GM23338 (cell line): ENCODE measurements around the gene LTA4H. TPM values are rescaled to one million over a fixed set of nuclear protein-coding genes. Genes with fewer than 3 reads are reported as not detected.
"Not testable (repeated sequence)": the region's sequence is repeated elsewhere in the genome, so short reads cannot be mapped to it uniquely, and the experiment has no call there.

Source experiments
- ATAC-seq: fragments of 200-7000 bp; cut with Tn5 transposase; 3 replicates; pipeline ENCODE4 v1.9.1; 2020
- DNase-seq: peaks from one replicate; pipeline ENCODE4 v3.0.0-alpha.2; 2015; ENCODE audit warnings: low spot score
- H2AFZ ChIP-seq: fragments of 200-600 bp; sonication (generic); 2 replicates; pipeline ENCODE4 v1.8.0; 2016; ENCODE audit warnings: antibody characterized with exemption, mild to moderate bottlenecking, moderate library complexity
- H3F3A ChIP-seq: fragments of 200-600 bp; sonication (generic); replicated peaks from 2 replicates; pipeline ENCODE4 v1.8.0; 2017; ENCODE audit warnings: antibody characterized with exemption, mixed run types, low read depth
- H3K27ac ChIP-seq: fragments of 200-600 bp; sonication (generic); 2 replicates; pipeline ENCODE4 v1.6.1; 2016; ENCODE audit warnings: low read depth
- H3K27me3 ChIP-seq: fragments of 200-600 bp; sonication (generic); 2 replicates; pipeline ENCODE4 v1.8.0; 2016; ENCODE audit warnings: mild to moderate bottlenecking, mixed run types, moderate library complexity; ENCODE audit not compliant: insufficient read depth
- H3K36me3 ChIP-seq: fragments of 200-600 bp; sonication (generic); 2 replicates; pipeline ENCODE4 v1.8.0; 2016; ENCODE audit warnings: mild to moderate bottlenecking; ENCODE audit not compliant: insufficient read depth
- H3K4me1 ChIP-seq: fragments of 200-600 bp; sonication (generic); 2 replicates; pipeline ENCODE4 v1.8.0; 2016; ENCODE audit warnings: mild to moderate bottlenecking, moderate library complexity; ENCODE audit not compliant: insufficient read depth
- H3K4me2 ChIP-seq: fragments of 200-600 bp; sonication (generic); 2 replicates; pipeline ENCODE4 v1.7.1; 2017; ENCODE audit warnings: mixed run types
- H3K4me3 ChIP-seq: fragments of 200-600 bp; sonication (generic); 2 replicates; pipeline ENCODE4 v1.6.1; 2016; ENCODE audit warnings: mixed run types
- H3K79me2 ChIP-seq: fragments of 200-600 bp; sonication (generic); replicated peaks from 2 replicates; pipeline ENCODE4 v1.8.0; 2017; ENCODE audit warnings: mild to moderate bottlenecking; ENCODE audit not compliant: insufficient read depth
- H3K9me2 ChIP-seq: fragments of 200-600 bp; sonication (generic); 2 replicates; pipeline ENCODE4 v1.8.0; 2017; ENCODE audit not compliant: insufficient read depth
- H4K20me1 ChIP-seq: fragments of 200-600 bp; sonication (generic); replicated peaks from 2 replicates; pipeline ENCODE4 v1.8.0; 2017; ENCODE audit warnings: mild to moderate bottlenecking; ENCODE audit not compliant: insufficient read depth
- H3K27ac Mint-ChIP-seq: 2 replicates; pipeline ENCODE4 v1.8.0; 2020; ENCODE audit warnings: inconsistent platforms, mild to moderate bottlenecking, moderate library complexity, mixed read lengths
- H3K27me3 Mint-ChIP-seq: 3 replicates; pipeline ENCODE4 v1.8.0; 2022; ENCODE audit warnings: low read depth, mild to moderate bottlenecking, moderate library complexity, mixed read lengths, inconsistent platforms; ENCODE audit not compliant: insufficient read depth, poor library complexity
- H3K36me3 Mint-ChIP-seq: 3 replicates; pipeline ENCODE4 v1.8.0; 2021; ENCODE audit warnings: low read depth, mild to moderate bottlenecking, inconsistent platforms, moderate library complexity, mixed read lengths
- H3K4me1 Mint-ChIP-seq: 3 replicates; pipeline ENCODE4 v1.8.0; 2020; ENCODE audit warnings: mild to moderate bottlenecking, inconsistent platforms, mixed read lengths
- H3K4me3 Mint-ChIP-seq: 3 replicates; pipeline ENCODE4 v1.8.0; 2021; ENCODE audit warnings: moderate library complexity, mild to moderate bottlenecking, inconsistent platforms, mixed read lengths
- H3K9me3 Mint-ChIP-seq: 3 replicates; pipeline ENCODE4 v1.8.0; 2020; ENCODE audit warnings: moderate library complexity, mild to moderate bottlenecking, inconsistent platforms, mixed read lengths
- CREB1 ChIP-seq: fragments of 250-450 bp; sonication (Bioruptor Pico); IDR thresholded peaks from 2 replicates; pipeline ENCODE4 v1.5.0; 2020; ENCODE audit warnings: low read depth, mild to moderate bottlenecking, moderate library complexity
- EZH2 ChIP-seq: fragments of 200-600 bp; sonication (generic); IDR thresholded peaks from one replicate; pipeline ENCODE4 v1.8.0; 2017; ENCODE audit warnings: antibody characterized with exemption, mild to moderate bottlenecking, low read depth; ENCODE audit not compliant: unreplicated experiment
- EZH2phosphoT487 ChIP-seq: fragments of 200-600 bp; sonication (generic); IDR thresholded peaks from one replicate; pipeline ENCODE4 v1.8.1; 2018; ENCODE audit warnings: antibody characterized with exemption; ENCODE audit not compliant: unreplicated experiment
- NANOG ChIP-seq: IDR thresholded peaks from 2 replicates; pipeline ENCODE4 v1.6.1; 2016; ENCODE audit warnings: antibody characterized with exemption, borderline replicate concordance
- polyA plus RNA-seq: library from polyadenylated mRNA; unstranded; fragments of >200 nt; fragmentation: Nextera tagmentation; extraction: Ambion mirVana; gene quantifications from 2 replicates; pipeline ENCODE4 v1.2.1, GENCODE V29; 2016
- total RNA-seq: library from RNA; depleted of rRNA; stranded (reverse); fragments of >200 nt; shearing (Covaris generic); gene quantifications from 2 replicates; pipeline ENCODE4 v1.2.3, GENCODE V29; 2014
- TF ChIP-seq, protein P1 (sequence below): fragments of 250-450 bp; sonication (Bioruptor Pico); IDR thresholded peaks from 2 replicates; pipeline ENCODE4 v1.5.0; 2020; ENCODE audit warnings: mild to moderate bottlenecking, moderate library complexity
- TF ChIP-seq, protein P2 (sequence below): IDR thresholded peaks from one replicate; pipeline ENCODE4 v1.6.1; 2018; ENCODE audit warnings: antibody characterized with exemption; ENCODE audit not compliant: unreplicated experiment

LTA4H gene
- total and polyA plus RNA-seq, 2 experiments from 2014 or later, result 84.4 to 189 TPM

DNA sequence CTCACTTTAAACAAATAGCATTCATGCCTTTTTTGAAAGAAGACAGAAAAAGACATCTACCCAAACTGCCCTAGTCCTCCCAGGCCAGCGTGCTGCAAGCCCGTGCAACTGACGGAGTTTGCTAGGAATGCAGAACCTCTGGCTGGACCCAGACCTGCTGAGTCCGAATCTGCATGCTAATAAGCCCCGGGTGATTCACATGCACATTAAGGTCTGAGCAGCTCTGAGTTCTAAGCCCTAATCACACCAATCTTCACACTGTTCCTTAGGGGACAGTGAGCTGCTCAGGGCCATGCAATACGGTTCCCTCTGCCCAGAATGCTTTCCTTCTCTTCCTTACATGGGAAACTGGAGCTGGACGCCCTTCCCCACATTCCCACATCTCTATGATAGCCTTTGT lies 64.5 kb downstream of the LTA4H start (continued):
- TF ChIP-seq, protein P1, sequence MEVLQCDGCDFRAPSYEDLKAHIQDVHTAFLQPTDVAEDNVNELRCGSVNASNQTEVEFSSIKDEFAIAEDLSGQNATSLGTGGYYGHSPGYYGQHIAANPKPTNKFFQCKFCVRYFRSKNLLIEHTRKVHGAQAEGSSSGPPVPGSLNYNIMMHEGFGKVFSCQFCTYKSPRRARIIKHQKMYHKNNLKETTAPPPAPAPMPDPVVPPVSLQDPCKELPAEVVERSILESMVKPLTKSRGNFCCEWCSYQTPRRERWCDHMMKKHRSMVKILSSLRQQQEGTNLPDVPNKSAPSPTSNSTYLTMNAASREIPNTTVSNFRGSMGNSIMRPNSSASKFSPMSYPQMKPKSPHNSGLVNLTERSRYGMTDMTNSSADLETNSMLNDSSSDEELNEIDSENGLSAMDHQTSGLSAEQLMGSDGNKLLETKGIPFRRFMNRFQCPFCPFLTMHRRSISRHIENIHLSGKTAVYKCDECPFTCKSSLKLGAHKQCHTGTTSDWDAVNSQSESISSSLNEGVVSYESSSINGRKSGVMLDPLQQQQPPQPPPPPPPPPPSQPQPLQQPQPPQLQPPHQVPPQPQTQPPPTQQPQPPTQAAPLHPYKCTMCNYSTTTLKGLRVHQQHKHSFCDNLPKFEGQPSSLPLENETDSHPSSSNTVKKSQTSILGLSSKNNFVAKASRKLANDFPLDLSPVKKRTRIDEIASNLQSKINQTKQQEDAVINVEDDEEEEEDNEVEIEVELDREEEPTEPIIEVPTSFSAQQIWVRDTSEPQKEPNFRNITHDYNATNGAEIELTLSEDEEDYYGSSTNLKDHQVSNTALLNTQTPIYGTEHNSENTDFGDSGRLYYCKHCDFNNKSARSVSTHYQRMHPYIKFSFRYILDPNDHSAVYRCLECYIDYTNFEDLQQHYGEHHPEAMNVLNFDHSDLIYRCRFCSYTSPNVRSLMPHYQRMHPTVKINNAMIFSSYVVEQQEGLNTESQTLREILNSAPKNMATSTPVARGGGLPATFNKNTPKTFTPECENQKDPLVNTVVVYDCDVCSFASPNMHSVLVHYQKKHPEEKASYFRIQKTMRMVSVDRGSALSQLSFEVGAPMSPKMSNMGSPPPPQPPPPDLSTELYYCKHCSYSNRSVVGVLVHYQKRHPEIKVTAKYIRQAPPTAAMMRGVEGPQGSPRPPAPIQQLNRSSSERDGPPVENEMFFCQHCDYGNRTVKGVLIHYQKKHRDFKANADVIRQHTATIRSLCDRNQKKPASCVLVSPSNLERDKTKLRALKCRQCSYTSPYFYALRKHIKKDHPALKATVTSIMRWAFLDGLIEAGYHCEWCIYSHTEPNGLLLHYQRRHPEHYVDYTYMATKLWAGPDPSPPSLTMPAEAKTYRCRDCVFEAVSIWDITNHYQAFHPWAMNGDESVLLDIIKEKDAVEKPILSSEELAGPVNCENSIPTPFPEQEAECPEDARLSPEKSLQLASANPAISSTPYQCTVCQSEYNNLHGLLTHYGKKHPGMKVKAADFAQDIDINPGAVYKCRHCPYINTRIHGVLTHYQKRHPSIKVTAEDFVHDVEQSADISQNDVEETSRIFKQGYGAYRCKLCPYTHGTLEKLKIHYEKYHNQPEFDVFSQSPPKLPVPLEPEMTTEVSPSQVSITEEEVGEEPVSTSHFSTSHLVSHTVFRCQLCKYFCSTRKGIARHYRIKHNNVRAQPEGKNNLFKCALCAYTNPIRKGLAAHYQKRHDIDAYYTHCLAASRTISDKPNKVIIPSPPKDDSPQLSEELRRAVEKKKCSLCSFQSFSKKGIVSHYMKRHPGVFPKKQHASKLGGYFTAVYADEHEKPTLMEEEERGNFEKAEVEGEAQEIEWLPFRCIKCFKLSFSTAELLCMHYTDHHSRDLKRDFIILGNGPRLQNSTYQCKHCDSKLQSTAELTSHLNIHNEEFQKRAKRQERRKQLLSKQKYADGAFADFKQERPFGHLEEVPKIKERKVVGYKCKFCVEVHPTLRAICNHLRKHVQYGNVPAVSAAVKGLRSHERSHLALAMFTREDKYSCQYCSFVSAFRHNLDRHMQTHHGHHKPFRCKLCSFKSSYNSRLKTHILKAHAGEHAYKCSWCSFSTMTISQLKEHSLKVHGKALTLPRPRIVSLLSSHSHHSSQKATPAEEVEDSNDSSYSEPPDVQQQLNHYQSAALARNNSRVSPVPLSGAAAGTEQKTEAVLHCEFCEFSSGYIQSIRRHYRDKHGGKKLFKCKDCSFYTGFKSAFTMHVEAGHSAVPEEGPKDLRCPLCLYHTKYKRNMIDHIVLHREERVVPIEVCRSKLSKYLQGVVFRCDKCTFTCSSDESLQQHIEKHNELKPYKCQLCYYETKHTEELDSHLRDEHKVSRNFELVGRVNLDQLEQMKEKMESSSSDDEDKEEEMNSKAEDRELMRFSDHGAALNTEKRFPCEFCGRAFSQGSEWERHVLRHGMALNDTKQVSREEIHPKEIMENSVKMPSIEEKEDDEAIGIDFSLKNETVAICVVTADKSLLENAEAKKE, result peak; percentile 92
- TF ChIP-seq EZH2phosphoT487, result no peak
- peak; percentile 38; the same call in 1 of the 2 replicates for TF ChIP-seq CREB1 (CRISPR knock-in tag)

DNA sequence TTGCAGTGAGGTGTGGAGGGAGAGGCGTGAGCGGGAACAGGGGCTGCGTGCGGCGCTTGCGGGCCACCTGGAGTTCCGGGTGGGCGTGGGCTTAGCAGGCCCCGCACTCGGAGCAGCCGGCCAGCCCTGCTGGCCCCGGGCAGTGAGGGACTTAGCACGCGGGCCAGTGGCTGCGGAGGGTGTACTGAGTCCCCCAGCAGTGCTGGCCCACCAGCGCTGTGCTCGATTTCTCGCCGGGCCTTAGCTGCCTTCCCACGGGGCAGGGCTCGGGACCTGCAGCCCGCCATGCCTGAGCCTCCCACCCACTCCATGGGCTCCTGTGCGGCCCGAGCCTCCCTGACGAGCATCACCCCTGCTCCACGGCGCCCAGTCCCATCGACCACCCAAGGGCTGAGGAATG lies 66.3 kb downstream of the LTA4H start:
- H3K36me3 ChIP-seq, H3K27ac ChIP-seq, H4K20me1 ChIP-seq, ATAC-seq, H3K27ac Mint-ChIP-seq, H3K4me3 ChIP-seq, H2AFZ ChIP-seq, DNase-seq, H3K27me3 ChIP-seq, H3K4me1 ChIP-seq, H3K4me2 ChIP-seq, H3K9me2 ChIP-seq, H3K27me3 Mint-ChIP-seq, H3F3A ChIP-seq, H3K79me2 ChIP-seq, H3K4me3 Mint-ChIP-seq: not testable (repeated sequence)
- Mint-ChIP-seq H3K4me1 (peaks cover 15% of the 10 kb centered on the region), H3K9me3 (peaks cover 11% of the 10 kb centered on the region), H3K36me3 (peaks cover 11% of the 10 kb centered on the region)

DNA sequence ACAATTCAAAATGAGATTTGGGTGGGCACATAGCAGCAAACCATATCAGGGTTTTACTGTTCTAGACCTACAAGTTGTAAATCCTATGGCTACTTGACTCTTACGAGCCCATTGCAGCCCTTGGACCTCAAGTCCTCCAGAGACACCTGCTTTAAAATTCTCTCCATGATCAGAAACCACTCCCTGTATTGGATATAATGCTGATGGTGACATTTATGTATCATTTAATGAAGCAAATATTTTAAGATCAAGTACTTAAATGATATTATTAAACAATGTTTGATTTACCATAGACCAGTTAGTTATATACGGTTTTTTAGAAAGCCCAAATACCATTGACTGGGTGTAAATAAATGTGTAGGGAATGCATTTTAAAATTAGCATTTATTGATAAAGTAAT lies 68.1 kb downstream of the LTA4H start:
- Mint-ChIP-seq H3K4me1 (peaks cover 14% of the 10 kb centered on the region), H3K36me3 (peaks cover 11% of the 10 kb centered on the region), H3K4me3 (no peak overlapping the region), H3K27ac (no peak overlapping the region), H3K9me3 (peaks cover 11% of the 10 kb centered on the region), H3K27me3 (peaks cover 4% of the 10 kb centered on the region)
- ATAC-seq (no peak), DNase-seq (no peak)
- H2AFZ ChIP-seq, result no peak overlapping the region
- no peaks in the 10 kb centered on the region for H4K20me1 ChIP-seq
- no peaks in the 10 kb centered on the region for H3K9me2 ChIP-seq
- 0 out of 2 replicates have a peak, but pooled peaks cover 3% of the 10 kb centered on the region for H3K4me1 ChIP-seq
- no peak overlapping the region for H3K4me3 ChIP-seq
- H3K4me2 ChIP-seq, result no peak overlapping the region
- no peaks in the 10 kb centered on the region for H3K27me3 ChIP-seq
- no peaks in the 10 kb centered on the region for H3F3A ChIP-seq
- no peak overlapping the region for H3K27ac ChIP-seq
- H3K36me3 ChIP-seq, result no peaks in the 10 kb centered on the region
- H3K79me2 ChIP-seq, result no peaks in the 10 kb centered on the region
- no peak for TF ChIP-seq EZH2
- TF ChIP-seq EZH2phosphoT487, result no peak
- TF ChIP-seq, protein P2, sequence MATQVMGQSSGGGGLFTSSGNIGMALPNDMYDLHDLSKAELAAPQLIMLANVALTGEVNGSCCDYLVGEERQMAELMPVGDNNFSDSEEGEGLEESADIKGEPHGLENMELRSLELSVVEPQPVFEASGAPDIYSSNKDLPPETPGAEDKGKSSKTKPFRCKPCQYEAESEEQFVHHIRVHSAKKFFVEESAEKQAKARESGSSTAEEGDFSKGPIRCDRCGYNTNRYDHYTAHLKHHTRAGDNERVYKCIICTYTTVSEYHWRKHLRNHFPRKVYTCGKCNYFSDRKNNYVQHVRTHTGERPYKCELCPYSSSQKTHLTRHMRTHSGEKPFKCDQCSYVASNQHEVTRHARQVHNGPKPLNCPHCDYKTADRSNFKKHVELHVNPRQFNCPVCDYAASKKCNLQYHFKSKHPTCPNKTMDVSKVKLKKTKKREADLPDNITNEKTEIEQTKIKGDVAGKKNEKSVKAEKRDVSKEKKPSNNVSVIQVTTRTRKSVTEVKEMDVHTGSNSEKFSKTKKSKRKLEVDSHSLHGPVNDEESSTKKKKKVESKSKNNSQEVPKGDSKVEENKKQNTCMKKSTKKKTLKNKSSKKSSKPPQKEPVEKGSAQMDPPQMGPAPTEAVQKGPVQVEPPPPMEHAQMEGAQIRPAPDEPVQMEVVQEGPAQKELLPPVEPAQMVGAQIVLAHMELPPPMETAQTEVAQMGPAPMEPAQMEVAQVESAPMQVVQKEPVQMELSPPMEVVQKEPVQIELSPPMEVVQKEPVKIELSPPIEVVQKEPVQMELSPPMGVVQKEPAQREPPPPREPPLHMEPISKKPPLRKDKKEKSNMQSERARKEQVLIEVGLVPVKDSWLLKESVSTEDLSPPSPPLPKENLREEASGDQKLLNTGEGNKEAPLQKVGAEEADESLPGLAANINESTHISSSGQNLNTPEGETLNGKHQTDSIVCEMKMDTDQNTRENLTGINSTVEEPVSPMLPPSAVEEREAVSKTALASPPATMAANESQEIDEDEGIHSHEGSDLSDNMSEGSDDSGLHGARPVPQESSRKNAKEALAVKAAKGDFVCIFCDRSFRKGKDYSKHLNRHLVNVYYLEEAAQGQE, result no peak
- no peak for TF ChIP-seq CREB1 (CRISPR knock-in tag)
- no peak for TF ChIP-seq NANOG
